ENCODE data around the gene COL5A3. TPM values are rescaled to one million over a fixed set of nuclear protein-coding genes. Genes with fewer than 3 reads are reported as not detected.

COL5A3 gene
- 1.7 and 2.1 TPM in 2 replicates for total RNA-seq

GRCh38 chr19:10010247-10010691, at the start of gene COL5A3:
Gene COL5A3 (minus strand): TSS chr19:10010504. CDS start chr19:10010385, 119 bp downstream.

GRCh38 chr19:10013316-10013715, 3.0 kb upstream of the COL5A3 start, which contains the start of gene RDH8:
Gene RDH8 (plus strand): TSS chr19:10013483. CDS start chr19:10013498, 15 bp downstream.

DNA sequence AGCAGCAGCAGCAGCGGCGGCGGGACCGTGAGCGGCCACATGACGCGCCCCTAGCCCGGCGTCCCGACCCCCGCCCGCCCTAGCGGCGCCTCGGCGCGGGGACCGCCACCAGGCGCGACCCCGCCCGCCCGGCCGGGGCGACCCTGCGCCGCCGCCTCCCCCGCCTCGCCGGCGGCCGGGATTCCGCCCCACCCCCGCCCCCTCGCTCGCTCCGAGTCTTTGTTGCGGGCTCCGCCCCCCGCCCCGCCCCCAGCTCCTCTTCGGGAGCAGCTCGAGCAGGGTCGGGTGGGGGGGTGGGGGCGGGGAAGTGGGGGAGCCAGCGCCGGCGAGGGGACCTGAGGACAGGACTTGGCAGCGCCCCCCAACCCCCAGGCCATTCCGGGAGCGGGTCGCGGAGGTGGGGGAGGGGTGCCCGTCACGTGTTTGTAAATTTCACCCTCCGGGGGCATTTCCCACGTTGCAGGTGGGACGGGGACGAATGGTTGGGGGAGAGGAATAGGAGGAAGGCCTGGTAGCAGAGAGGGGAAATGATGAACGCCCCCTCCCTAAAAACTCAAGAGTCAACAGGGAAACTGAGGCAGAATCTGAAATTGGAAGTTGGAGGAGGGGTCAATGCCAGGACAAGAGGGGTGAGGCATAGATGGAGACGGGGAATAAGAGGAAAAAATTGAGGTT, 73.8 kb downstream of the COL5A3 start, which contains the start of gene OLFM2:
TSS of gene OLFM2 (minus strand) at position 190 of the 675 bp plus-strand sequence. CDS start at position 41, 149 bp downstream.

Other genes starting within 250 kb of the COL5A3 start
- gene ZNF846, start 241.8 kb downstream of the COL5A3 start, total RNA-seq: 12.6 and 15.2 TPM in 2 replicates
- gene FBXL12, start 191.4 kb downstream of the COL5A3 start, total RNA-seq: 12.9 and 16.5 TPM in 2 replicates
- 221 and 280 TPM in 2 replicates for gene UBL5, start 182.6 kb downstream of the COL5A3 start, total RNA-seq
- gene PIN1, start 175.2 kb downstream of the COL5A3 start, total RNA-seq: 81.1 and 87.6 TPM in 2 replicates
- gene OLFM2, start 74.0 kb downstream of the COL5A3 start, total RNA-seq: 2.8 and 4.8 TPM in 2 replicates
- gene RDH8, start 3.0 kb upstream of the COL5A3 start, total RNA-seq: not detected in 2 replicates
- gene SHFL, start 75.8 kb upstream of the COL5A3 start, total RNA-seq: 16.9 and 18.3 TPM in 2 replicates
- 0.14 and 0.28 TPM in 2 replicates for gene ANGPTL6, start 92.2 kb upstream of the COL5A3 start, total RNA-seq
- gene PPAN, start 95.9 kb upstream of the COL5A3 start, total RNA-seq: 22.8 and 36.7 TPM in 2 replicates
- gene P2RY11, start 101.2 kb upstream of the COL5A3 start, total RNA-seq: 1.00 and 3.3 TPM in 2 replicates
- 395 and 434 TPM in 2 replicates for gene EIF3G, start 109.4 kb upstream of the COL5A3 start, total RNA-seq
- 15.4 and 16.2 TPM in 2 replicates for gene DNMT1, start 184.4 kb upstream of the COL5A3 start, total RNA-seq
- gene S1PR2, start 220.8 kb upstream of the COL5A3 start, total RNA-seq: 16.5 and 23.5 TPM in 2 replicates
- 13.1 and 14.2 TPM in 2 replicates for gene MRPL4, start 241.7 kb upstream of the COL5A3 start, total RNA-seq